Bronchial epithelial cell (primary cell): ENCODE data around the gene PITHD1. TPM values are rescaled to one million over a fixed set of nuclear protein-coding genes. Genes with fewer than 3 reads are reported as not detected.
A peak's percentile ranks its signal among the peaks of the same experiment; 100 is the strongest.

Experiments used
- DNase-seq: peaks from one replicate; pipeline ENCODE4 v3.0.0-alpha.2; 2010; ENCODE audit warnings: low read depth
- FAIRE-seq: peaks from 2 replicates; lab custom pipeline; 2011; peaks lifted over from hg19 to GRCh38; lab: Jason Lieb, UNC
- H3K27me3 ChIP-seq: 2 replicates; pipeline ENCODE4 v1.5.1; 2011; ENCODE audit warnings: low read length; ENCODE audit not compliant: control insufficient read depth, insufficient read depth
- H3K36me3 ChIP-seq: 2 replicates; pipeline ENCODE4 v1.5.1; 2011; ENCODE audit warnings: low read length; ENCODE audit not compliant: control insufficient read depth, insufficient read depth
- H3K4me3 ChIP-seq: 2 replicates; pipeline ENCODE4 v1.5.1; 2011; ENCODE audit warnings: mild to moderate bottlenecking, low read depth, low read length, control low read depth
- total RNA-seq: library from RNA; depleted of rRNA; stranded (reverse); fragments of >200 nt; gene quantifications from 2 replicates; pipeline ENCODE4 v1.2.1, GENCODE V29; 2014
- TF ChIP-seq, protein P1 (sequence below): IDR thresholded peaks from 2 replicates; pipeline ENCODE4 v1.5.1; 2011; ENCODE audit warnings: mild to moderate bottlenecking, moderate library complexity, low read length, control low read depth, inconsistent platforms; ENCODE audit not compliant: insufficient read depth, severe bottlenecking

Gene PITHD1
- total RNA-seq, 1 donor from 2014 or later, result 66.1 TPM

GRCh38 chr1:23742670-23743286 is 35.4 kb upstream of the PITHD1 start:
- no peak for FAIRE-seq
- H3K36me3 ChIP-seq, result peaks cover 1% of the 10 kb centered on the region
- H3K27me3 ChIP-seq, result no peaks in the 10 kb centered on the region
- H3K4me3 ChIP-seq, result peak overlapping the region; percentile 87
- DNase-seq, result peak; percentile 29
- TF ChIP-seq, protein P1, sequence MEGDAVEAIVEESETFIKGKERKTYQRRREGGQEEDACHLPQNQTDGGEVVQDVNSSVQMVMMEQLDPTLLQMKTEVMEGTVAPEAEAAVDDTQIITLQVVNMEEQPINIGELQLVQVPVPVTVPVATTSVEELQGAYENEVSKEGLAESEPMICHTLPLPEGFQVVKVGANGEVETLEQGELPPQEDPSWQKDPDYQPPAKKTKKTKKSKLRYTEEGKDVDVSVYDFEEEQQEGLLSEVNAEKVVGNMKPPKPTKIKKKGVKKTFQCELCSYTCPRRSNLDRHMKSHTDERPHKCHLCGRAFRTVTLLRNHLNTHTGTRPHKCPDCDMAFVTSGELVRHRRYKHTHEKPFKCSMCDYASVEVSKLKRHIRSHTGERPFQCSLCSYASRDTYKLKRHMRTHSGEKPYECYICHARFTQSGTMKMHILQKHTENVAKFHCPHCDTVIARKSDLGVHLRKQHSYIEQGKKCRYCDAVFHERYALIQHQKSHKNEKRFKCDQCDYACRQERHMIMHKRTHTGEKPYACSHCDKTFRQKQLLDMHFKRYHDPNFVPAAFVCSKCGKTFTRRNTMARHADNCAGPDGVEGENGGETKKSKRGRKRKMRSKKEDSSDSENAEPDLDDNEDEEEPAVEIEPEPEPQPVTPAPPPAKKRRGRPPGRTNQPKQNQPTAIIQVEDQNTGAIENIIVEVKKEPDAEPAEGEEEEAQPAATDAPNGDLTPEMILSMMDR, result no peak

- DNase-seq, result peak; percentile 27
- H3K36me3 ChIP-seq, result peaks cover 1% of the 10 kb centered on the region
- no peak for FAIRE-seq
- H3K4me3 ChIP-seq, result peak within 1 kb of the TSS; percentile 87
- TF ChIP-seq, protein P1, result no peak
- H3K27me3 ChIP-seq, result no peaks in the 10 kb centered on the region
Observed at GRCh38 chr1:23743287-23744152, 34.7 kb upstream of the PITHD1 start, which contains the start of gene ELOA. Gene ELOA, plus strand, starts transcription at chr1:23743471. Its CDS starts 33 bp downstream, at chr1:23743504.

- DNase-seq (peak; percentile 60), FAIRE-seq (no peak)
- H3K27me3 ChIP-seq, result no peaks in the 10 kb centered on the region
Observed at GRCh38 chr1:23745515-23745914, 32.7 kb upstream of the PITHD1 start.

DNA sequence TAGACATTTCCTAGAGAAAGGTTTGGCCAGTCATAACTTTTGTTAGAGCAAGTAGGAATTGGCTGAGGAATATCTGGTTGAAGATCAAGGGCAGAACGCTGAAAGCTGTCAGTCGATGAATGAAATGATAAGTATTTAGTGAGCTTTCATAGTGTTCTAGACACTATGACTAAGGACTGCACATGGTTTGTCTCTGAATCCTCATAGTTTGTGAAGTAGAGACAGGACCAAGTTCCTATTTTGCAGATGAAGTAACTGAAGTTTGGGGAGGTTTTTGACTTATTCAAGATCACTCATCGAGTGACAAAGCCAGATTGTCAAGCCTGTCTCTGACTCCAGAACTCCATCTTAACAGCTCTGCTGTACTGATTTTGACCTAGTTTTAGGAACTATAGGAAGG is 30.2 kb upstream of the PITHD1 start:
- H3K36me3 ChIP-seq, result peaks cover 20% of the 10 kb centered on the region
- no peak for DNase-seq
- no peak for FAIRE-seq

More at GRCh38 chr1:23745515-23745914, 32.7 kb upstream of the PITHD1 start:
- TF ChIP-seq, protein P1, result peak; percentile 47
- peaks cover 2% of the 10 kb centered on the region for H3K36me3 ChIP-seq
- no peak overlapping the region for H3K4me3 ChIP-seq

DNA sequence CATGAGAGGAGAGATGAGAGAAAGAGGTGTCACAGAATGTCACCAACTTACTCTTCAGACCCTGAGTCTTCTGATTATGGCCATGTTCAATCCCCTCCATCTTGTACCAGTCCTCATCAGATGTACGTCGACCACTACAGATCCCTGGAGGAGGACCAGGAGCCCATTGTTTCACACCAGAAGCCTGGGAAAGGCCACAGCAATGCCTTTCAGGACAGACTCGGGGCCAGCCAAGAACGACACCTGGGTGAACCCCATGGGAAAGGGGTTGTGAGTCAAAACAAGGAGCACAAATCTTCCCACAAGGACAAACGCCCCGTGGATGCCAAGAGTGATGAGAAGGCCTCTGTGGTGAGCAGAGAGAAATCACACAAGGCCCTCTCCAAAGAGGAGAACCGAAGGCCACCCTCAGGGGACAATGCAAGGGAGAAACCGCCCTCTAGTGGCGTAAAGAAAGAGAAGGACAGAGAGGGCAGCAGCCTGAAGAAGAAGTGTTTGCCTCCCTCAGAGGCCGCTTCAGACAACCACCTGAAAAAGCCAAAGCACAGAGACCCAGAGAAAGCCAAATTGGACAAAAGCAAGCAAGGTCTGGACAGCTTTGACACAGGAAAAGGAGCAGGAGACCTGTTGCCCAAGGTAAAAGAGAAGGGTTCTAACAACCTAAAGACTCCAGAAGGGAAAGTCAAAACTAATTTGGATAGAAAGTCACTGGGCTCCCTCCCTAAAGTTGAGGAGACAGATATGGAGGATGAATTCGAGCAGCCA is 27.0 kb upstream of the PITHD1 start:
- TF ChIP-seq, protein P1, result peak; percentile 88
- peak; percentile 30 for DNase-seq
- H3K36me3 ChIP-seq, result peaks cover 38% of the 10 kb centered on the region
- H3K4me3 ChIP-seq, result no peak overlapping the region
- FAIRE-seq, result no peak
- no peaks in the 10 kb centered on the region for H3K27me3 ChIP-seq

More for the DNA sequence above, 30.2 kb upstream of the PITHD1 start:
- no peak overlapping the region for H3K4me3 ChIP-seq
- TF ChIP-seq, protein P1, result no peak
- no peaks in the 10 kb centered on the region for H3K27me3 ChIP-seq
